Vagina (tissue), 2 donors: ENCODE data around the gene TNNT1.

Experiments
- POLR2A ChIP-seq, 2 donors: fragments of 450-650 bp; IDR thresholded peaks; one replicate each; pipeline ENCODE4 v1.6.1; 2017; ENCODE audit warnings: antibody characterized with exemption in 2 of 2, mild to moderate bottlenecking in 2 of 2, moderate library complexity in 2 of 2
- TF ChIP-seq, protein P1 (sequence below), 3 experiments: fragments of 450-650 bp in 2 of 3; fragments of 200-600 bp in 1 of 3; sonication (generic) in 1 of 3; IDR thresholded peaks; one replicate each; pipeline ENCODE4 v1.5.1; 2017 to 2019; ENCODE audit warnings: antibody characterized with exemption in 3 of 3, mild to moderate bottlenecking in 2 of 3, moderate library complexity in 2 of 3

DNA sequence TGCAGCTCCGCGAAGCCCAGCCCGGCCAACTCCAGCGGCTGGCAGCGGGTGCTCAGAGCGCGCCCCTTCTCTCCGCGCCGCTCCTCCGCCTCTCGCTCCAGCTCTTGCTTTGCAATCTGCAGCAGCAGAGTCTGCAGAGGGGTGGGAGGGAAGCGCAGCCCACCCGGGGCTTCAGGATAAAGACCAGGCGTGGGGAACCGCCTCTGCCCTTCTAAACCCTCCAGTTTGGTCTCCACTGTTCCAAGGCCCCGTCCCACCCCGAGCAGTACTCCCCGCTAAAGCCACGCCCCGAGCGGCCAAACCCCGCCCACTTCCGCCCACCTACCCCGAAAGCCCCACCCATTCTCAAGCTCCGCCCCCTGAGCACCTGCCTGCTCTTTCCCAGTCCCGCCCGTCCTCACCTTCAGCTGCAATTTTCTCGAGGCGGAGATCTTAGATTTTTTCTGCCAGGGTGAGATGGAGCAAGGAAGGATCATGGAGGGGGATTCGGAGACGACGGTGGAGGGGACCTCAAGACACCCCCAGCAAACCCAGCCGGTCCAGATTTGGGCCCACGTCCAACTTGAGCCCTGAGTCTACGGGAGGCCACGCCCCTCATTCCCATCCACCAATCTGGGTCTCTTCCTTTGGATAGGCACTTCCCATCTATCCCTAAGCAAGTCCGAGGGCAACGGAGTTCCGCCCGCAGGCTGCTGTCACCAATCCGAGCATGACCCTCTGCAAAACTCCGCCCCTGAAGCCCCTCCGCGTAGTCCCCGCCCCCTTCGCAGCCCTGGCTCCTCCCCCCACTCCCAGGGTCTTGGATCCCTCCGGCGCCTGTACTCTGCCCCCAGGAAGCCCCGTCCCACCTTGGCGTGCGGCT is 7.4 kb upstream of the TNNT1 start:
- TF ChIP-seq, protein P1, sequence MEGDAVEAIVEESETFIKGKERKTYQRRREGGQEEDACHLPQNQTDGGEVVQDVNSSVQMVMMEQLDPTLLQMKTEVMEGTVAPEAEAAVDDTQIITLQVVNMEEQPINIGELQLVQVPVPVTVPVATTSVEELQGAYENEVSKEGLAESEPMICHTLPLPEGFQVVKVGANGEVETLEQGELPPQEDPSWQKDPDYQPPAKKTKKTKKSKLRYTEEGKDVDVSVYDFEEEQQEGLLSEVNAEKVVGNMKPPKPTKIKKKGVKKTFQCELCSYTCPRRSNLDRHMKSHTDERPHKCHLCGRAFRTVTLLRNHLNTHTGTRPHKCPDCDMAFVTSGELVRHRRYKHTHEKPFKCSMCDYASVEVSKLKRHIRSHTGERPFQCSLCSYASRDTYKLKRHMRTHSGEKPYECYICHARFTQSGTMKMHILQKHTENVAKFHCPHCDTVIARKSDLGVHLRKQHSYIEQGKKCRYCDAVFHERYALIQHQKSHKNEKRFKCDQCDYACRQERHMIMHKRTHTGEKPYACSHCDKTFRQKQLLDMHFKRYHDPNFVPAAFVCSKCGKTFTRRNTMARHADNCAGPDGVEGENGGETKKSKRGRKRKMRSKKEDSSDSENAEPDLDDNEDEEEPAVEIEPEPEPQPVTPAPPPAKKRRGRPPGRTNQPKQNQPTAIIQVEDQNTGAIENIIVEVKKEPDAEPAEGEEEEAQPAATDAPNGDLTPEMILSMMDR (IDR thresholded peaks at IDR 0.05) = no peak
- TF ChIP-seq POLR2A (IDR thresholded peaks at IDR 0.05) = no peak
